ENCODE results near the gene DST.

The DST gene

DNA sequence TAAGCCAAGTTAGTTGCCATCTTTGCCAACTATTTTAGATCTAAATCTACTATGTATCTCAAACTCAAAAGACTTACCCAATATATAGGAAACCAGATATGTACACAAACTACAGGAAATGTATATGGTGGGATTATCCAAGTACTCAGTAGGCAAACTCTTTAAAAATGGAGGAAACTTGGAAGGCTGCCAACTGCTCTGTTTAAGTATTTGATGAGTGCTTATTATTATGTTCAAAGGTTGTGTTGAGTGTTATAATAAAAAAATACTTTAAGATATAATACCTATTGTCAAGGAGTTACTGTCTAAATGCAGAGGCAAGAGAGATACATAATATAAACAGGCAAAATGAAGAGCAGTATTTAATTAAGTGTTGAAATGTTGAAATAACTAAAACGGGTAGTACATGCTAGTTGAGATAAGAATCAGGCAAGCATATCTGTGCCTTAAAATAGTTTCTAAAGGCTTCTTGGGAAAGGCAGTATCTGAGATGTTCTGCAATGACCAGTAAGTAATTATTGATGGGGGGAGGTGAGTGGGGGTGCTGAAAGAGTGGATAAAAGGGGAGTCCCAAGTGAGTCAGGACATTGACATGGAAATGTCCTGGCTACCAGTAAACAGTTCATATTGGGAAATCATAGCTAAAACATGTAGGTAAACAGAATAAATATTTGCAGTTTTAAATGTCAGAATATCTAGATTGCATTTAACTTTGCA, 6.5 kb upstream of the DST start:
- Histone ChIP-seq H3K4me1 (ENCODE audit: control insufficient read depth, insufficient read depth, low read length) (peaks cover 40% of the 10 kb centered on the region), H3K9ac (ENCODE audit: low read depth, low read length) (no peak overlapping the region), H3K9me3 (replicated peaks; ENCODE audit: low read length) (no peaks in the 10 kb centered on the region), H3K27me3 (ENCODE audit: control insufficient read depth, insufficient read depth, low read length) (no peaks in the 10 kb centered on the region), H3K4me3 (ENCODE audit: low read length) (no peak overlapping the region), H3K4me2 (ENCODE audit: low read length) (no peak overlapping the region), H3K36me3 (ENCODE audit: insufficient read depth, low read length) (peaks cover 65% of the 10 kb centered on the region)

DNA sequence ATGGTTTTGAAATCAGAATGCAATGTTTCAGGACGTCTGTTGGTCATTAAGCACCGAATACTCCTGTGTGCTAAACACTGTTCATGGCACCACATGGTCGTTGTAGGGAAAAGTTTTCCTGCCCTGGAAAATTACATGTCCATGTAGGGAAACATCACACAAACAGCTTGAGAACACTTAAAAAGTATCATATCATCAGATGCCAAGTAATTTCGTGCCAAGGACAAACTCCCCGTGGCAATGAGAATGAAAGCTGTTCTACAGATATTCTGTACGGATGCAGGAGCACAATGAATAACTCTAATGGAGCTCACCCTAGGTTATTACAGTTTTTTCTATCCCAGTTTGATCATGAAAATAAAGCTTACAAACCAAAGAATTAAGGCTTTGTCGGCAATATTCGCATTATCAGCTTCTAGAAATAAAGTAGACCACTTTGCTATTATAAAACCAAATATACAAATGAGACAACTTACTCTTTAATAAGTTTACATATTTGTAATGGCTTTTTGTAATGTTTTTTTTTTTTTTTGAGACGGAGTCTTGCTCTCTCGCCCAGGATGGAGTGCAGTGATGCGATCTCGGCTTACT, 4.6 kb upstream of the DST start:
- no peaks in the 10 kb centered on the region for H3K9me3 ChIP-seq (replicated peaks; ENCODE audit: low read length)

DNA sequence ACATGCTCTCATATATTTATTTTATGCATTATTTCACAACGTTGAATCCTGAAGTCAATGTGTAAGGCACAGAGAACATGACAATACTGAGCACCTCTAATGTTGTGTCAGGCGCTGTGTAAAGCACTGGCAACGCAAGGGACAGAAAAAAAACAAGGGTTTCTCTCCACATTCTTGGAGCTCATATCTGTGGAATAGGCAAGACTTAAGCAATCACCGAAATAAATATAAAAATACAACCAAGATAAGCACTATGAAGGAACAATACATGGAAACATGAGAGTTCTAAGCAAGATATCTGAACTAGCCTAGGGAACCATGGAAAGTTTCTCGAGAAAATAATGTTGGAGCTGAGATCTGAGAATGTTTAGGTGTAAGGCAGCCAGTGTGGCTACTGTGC, 1.7 kb upstream of the DST start:
- peaks cover 27% of the 10 kb centered on the region for H3K4me1 ChIP-seq (ENCODE audit: control insufficient read depth, insufficient read depth, low read length)
- no peak overlapping the region for H3K9ac ChIP-seq (ENCODE audit: low read depth, low read length)
- H3K9me3 ChIP-seq (replicated peaks; ENCODE audit: low read length) = no peaks in the 10 kb centered on the region
- no peak overlapping the region for H3K4me3 ChIP-seq (ENCODE audit: low read length)
- no peaks in the 10 kb centered on the region for H3K27me3 ChIP-seq (ENCODE audit: control insufficient read depth, insufficient read depth, low read length)
- no peak overlapping the region for H3K4me2 ChIP-seq (ENCODE audit: low read length)
- peaks cover 89% of the 10 kb centered on the region for H3K36me3 ChIP-seq (ENCODE audit: insufficient read depth, low read length)

More for the DNA sequence above, 4.6 kb upstream of the DST start:
- Histone ChIP-seq H3K9ac (ENCODE audit: low read depth, low read length) (no peak overlapping the region), H3K4me3 (ENCODE audit: low read length) (no peak overlapping the region), H3K36me3 (ENCODE audit: insufficient read depth, low read length) (peaks cover 77% of the 10 kb centered on the region), H3K4me2 (ENCODE audit: low read length) (no peak overlapping the region), H3K4me1 (ENCODE audit: control insufficient read depth, insufficient read depth, low read length) (peaks cover 41% of the 10 kb centered on the region), H3K27me3 (ENCODE audit: control insufficient read depth, insufficient read depth, low read length) (no peaks in the 10 kb centered on the region)

DNA sequence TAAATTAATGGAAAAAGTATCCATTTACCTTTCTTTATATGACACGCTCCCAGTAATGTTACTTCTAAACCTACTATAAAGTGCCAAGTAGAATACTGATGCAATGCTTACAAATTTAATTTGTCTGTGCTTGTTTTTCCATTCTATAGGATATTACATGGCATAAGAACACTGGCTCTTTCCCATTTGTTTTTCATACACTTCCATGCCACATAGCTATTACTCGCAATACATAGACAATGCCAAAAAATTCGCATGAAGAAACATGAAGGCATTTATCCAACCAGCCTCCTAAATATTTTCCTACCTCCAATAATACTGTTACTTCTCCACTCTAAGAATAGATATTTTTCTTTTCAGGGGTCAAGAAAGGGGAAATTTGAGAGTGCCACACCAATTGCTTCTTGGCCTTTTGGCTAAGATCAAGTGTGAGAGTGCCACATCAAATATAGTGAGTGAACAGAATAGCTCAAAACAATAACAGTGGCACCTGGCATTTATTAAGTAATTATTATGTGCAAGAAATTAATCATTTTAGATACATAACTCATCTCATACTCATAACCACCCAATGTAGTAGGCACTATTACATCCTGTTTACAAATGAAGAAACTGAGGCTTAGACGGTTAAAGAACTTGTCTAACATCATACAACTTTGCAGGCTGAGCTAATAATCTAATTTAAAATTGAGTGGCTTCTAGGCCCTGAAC, 845 bp upstream of the DST start:
- H3K27me3 ChIP-seq (ENCODE audit: control insufficient read depth, insufficient read depth, low read length) = no peaks in the 10 kb centered on the region
- H3K4me1 ChIP-seq (ENCODE audit: control insufficient read depth, insufficient read depth, low read length) = peaks cover 25% of the 10 kb centered on the region
- H3K9me3 ChIP-seq (replicated peaks; ENCODE audit: low read length) = no peaks in the 10 kb centered on the region
- H3K36me3 ChIP-seq (ENCODE audit: insufficient read depth, low read length) = peaks cover 89% of the 10 kb centered on the region
- H3K4me3 ChIP-seq (ENCODE audit: low read length) = no peak overlapping the region
- H3K9ac ChIP-seq (ENCODE audit: low read depth, low read length) = peak overlapping the region; percentile 10
- H3K4me2 ChIP-seq (ENCODE audit: low read length) = peak overlapping the region; percentile 47

DNA sequence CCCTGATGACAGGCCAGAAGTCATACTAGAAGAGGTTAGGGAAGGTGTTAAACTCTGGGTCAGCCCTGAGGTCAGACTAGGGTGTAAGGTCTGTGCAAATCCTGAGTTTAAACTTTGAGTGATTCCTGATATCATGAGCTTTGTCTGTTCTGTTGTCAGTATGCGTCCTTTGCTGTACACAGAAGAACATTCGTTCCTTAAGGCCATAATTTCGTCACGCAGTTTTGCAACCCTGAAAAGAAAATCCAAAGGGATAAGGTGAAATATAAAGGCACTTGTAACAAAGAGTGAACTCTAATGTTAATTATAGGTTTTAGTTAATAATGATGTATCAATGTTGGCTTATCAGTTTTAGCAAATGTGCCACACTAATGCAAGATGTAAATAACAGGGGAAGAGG, 2.3 kb downstream of the DST start:
- H3K36me3 ChIP-seq (ENCODE audit: insufficient read depth, low read length) = peaks cover 82% of the 10 kb centered on the region
- no peak overlapping the region for H3K9ac ChIP-seq (ENCODE audit: low read depth, low read length)
- no peak overlapping the region for H3K4me2 ChIP-seq (ENCODE audit: low read length)
- H3K4me3 ChIP-seq (ENCODE audit: low read length) = no peak overlapping the region
- no peaks in the 10 kb centered on the region for H3K9me3 ChIP-seq (replicated peaks; ENCODE audit: low read length)
- H3K4me1 ChIP-seq (ENCODE audit: control insufficient read depth, insufficient read depth, low read length) = peaks cover 28% of the 10 kb centered on the region
- no peaks in the 10 kb centered on the region for H3K27me3 ChIP-seq (ENCODE audit: control insufficient read depth, insufficient read depth, low read length)

- peaks cover 22% of the 10 kb centered on the region for H3K4me1 ChIP-seq (ENCODE audit: control insufficient read depth, insufficient read depth, low read length)
- no peak overlapping the region for H3K4me2 ChIP-seq (ENCODE audit: low read length)
- H3K36me3 ChIP-seq (ENCODE audit: insufficient read depth, low read length) = peaks cover 82% of the 10 kb centered on the region
- H3K9ac ChIP-seq (ENCODE audit: low read depth, low read length) = no peak overlapping the region
- no peaks in the 10 kb centered on the region for H3K27me3 ChIP-seq (ENCODE audit: control insufficient read depth, insufficient read depth, low read length)
- no peak overlapping the region for H3K4me3 ChIP-seq (ENCODE audit: low read length)
- H3K9me3 ChIP-seq (replicated peaks; ENCODE audit: low read length) = no peaks in the 10 kb centered on the region
Observed at GRCh38 chr6:56638760-56639159, 3.9 kb downstream of the DST start.

- Histone ChIP-seq H3K36me3 (ENCODE audit: insufficient read depth, low read length) (peaks cover 83% of the 10 kb centered on the region), H3K4me2 (ENCODE audit: low read length) (no peak overlapping the region), H3K4me3 (ENCODE audit: low read length) (no peak overlapping the region)
Observed at GRCh38 chr6:56637640-56638039, 5.0 kb downstream of the DST start.

GRCh38 chr6:56628105-56628504, 14.6 kb downstream of the DST start:
- Histone ChIP-seq H3K27me3 (ENCODE audit: control insufficient read depth, insufficient read depth, low read length) (no peaks in the 10 kb centered on the region), H3K9me3 (replicated peaks; ENCODE audit: low read length) (no peaks in the 10 kb centered on the region), H3K4me3 (ENCODE audit: low read length) (no peak overlapping the region), H3K9ac (ENCODE audit: low read depth, low read length) (no peak overlapping the region), H3K4me1 (ENCODE audit: control insufficient read depth, insufficient read depth, low read length) (no peaks in the 10 kb centered on the region), H3K4me2 (ENCODE audit: low read length) (no peak overlapping the region), H3K36me3 (ENCODE audit: insufficient read depth, low read length) (peaks cover 93% of the 10 kb centered on the region)

More at GRCh38 chr6:56637640-56638039, 5.0 kb downstream of the DST start:
- Histone ChIP-seq H3K9ac (ENCODE audit: low read depth, low read length) (peak overlapping the region; percentile 7), H3K9me3 (replicated peaks; ENCODE audit: low read length) (no peaks in the 10 kb centered on the region), H3K27me3 (ENCODE audit: control insufficient read depth, insufficient read depth, low read length) (no peaks in the 10 kb centered on the region), H3K4me1 (ENCODE audit: control insufficient read depth, insufficient read depth, low read length) (peaks cover 12% of the 10 kb centered on the region)

GRCh38 chr6:56625356-56625755, 17.3 kb downstream of the DST start:
- H3K4me1 ChIP-seq (ENCODE audit: control insufficient read depth, insufficient read depth, low read length) = no peaks in the 10 kb centered on the region
- H3K4me3 ChIP-seq (ENCODE audit: low read length) = no peak overlapping the region
- H3K27me3 ChIP-seq (ENCODE audit: control insufficient read depth, insufficient read depth, low read length) = no peaks in the 10 kb centered on the region
- H3K36me3 ChIP-seq (ENCODE audit: insufficient read depth, low read length) = peaks cover 93% of the 10 kb centered on the region
- H3K9me3 ChIP-seq (replicated peaks; ENCODE audit: low read length) = no peaks in the 10 kb centered on the region
- H3K9ac ChIP-seq (ENCODE audit: low read depth, low read length) = no peak overlapping the region
- no peak overlapping the region for H3K4me2 ChIP-seq (ENCODE audit: low read length)

DNA sequence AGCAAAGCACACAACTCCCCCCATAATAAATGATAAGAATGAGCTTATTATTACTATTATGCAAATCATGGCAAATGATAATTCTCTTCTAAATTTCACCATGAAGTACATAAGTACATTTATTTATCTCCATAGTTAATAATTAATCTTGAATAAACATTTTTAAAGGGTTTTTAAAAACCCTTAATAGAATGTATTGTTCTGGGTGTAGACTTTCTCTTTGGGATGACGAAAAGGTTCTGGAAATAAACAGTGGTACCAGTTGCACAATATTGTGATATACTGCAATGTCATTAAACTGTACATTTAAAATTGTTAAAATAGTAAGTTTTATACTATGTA, 18.0 kb downstream of the DST start:
- Histone ChIP-seq H3K9me3 (replicated peaks; ENCODE audit: low read length) (no peaks in the 10 kb centered on the region), H3K27me3 (ENCODE audit: control insufficient read depth, insufficient read depth, low read length) (no peaks in the 10 kb centered on the region), H3K4me1 (ENCODE audit: control insufficient read depth, insufficient read depth, low read length) (no peaks in the 10 kb centered on the region), H3K9ac (ENCODE audit: low read depth, low read length) (no peak overlapping the region), H3K36me3 (ENCODE audit: insufficient read depth, low read length) (peaks cover 93% of the 10 kb centered on the region), H3K4me3 (ENCODE audit: low read length) (no peak overlapping the region), H3K4me2 (ENCODE audit: low read length) (no peak overlapping the region)

GRCh38 chr6:56624046-56624727, 18.5 kb downstream of the DST start:
- H3K9me3 ChIP-seq (replicated peaks; ENCODE audit: low read length) = no peaks in the 10 kb centered on the region
- peaks cover 94% of the 10 kb centered on the region for H3K36me3 ChIP-seq (ENCODE audit: insufficient read depth, low read length)
- no peaks in the 10 kb centered on the region for H3K4me1 ChIP-seq (ENCODE audit: control insufficient read depth, insufficient read depth, low read length)
- H3K27me3 ChIP-seq (ENCODE audit: control insufficient read depth, insufficient read depth, low read length) = no peaks in the 10 kb centered on the region
- H3K4me3 ChIP-seq (ENCODE audit: low read length) = no peak overlapping the region
- H3K4me2 ChIP-seq (ENCODE audit: low read length) = no peak overlapping the region
- H3K9ac ChIP-seq (ENCODE audit: low read depth, low read length) = no peak overlapping the region

All from skeletal muscle satellite cell (primary cell).